RCC 7860 (cell line): ENCODE data around the gene TUBA1A.
"Not testable (repeated sequence)": the region's sequence is repeated elsewhere in the genome, so short reads cannot be mapped to it uniquely, and the experiment has no call there.

Experiments
- DNase-seq: peaks from one replicate; pipeline ENCODE4 v3.0.0-alpha.2; 2015; ENCODE audit warnings: low spot score
- FAIRE-seq: peaks from 2 replicates; lab custom pipeline; 2012; peaks lifted over from hg19 to GRCh38; lab: Jason Lieb, UNC

Gene TUBA1A

GRCh38 chr12:49188916-49189367 lies at the start of gene TUBA1A:
Gene TUBA1A (minus strand): TSS chr12:49189080. CDS start chr12:49188979, 101 bp downstream.
- FAIRE-seq (no peak), DNase-seq (peak; percentile 42)

GRCh38 chr12:49236423-49236822 lies 47.5 kb upstream of the TUBA1A start:
- DNase-seq (no peak), FAIRE-seq (no peak)

GRCh38 chr12:49233842-49234526 lies 45.1 kb upstream of the TUBA1A start:
- no peak for FAIRE-seq
- no peak for DNase-seq

- DNase-seq, result no peak
- FAIRE-seq, result no peak
Measured at GRCh38 chr12:49232940-49233841, 44.3 kb upstream of the TUBA1A start.

- DNase-seq (no peak), FAIRE-seq (no peak)
Measured at GRCh38 chr12:49231878-49232655, 43.2 kb upstream of the TUBA1A start.

GRCh38 chr12:49230805-49231194 lies 41.9 kb upstream of the TUBA1A start:
- DNase-seq (no peak), FAIRE-seq (no peak)

- FAIRE-seq (no peak), DNase-seq (no peak)
Measured at GRCh38 chr12:49230176-49230804, 41.4 kb upstream of the TUBA1A start.

GRCh38 chr12:49228653-49229052 lies 39.8 kb upstream of the TUBA1A start:
- FAIRE-seq (no peak), DNase-seq (no peak)

GRCh38 chr12:49227713-49228112 lies 38.8 kb upstream of the TUBA1A start:
- DNase-seq (no peak), FAIRE-seq (no peak)

- FAIRE-seq, result no peak
- DNase-seq, result no peak
Measured at GRCh38 chr12:49225576-49226166, 36.8 kb upstream of the TUBA1A start.

GRCh38 chr12:49223590-49224369 lies 34.9 kb upstream of the TUBA1A start:
- FAIRE-seq (no peak), DNase-seq (no peak)

- DNase-seq, result no peak
- no peak for FAIRE-seq
Measured at GRCh38 chr12:49223122-49223521, 34.2 kb upstream of the TUBA1A start.

GRCh38 chr12:49220972-49221371 lies 32.1 kb upstream of the TUBA1A start:
- DNase-seq (no peak), FAIRE-seq (no peak)

GRCh38 chr12:49219417-49220026 lies 30.6 kb upstream of the TUBA1A start:
- FAIRE-seq (no peak), DNase-seq (no peak)

GRCh38 chr12:49212572-49212971 lies 23.7 kb upstream of the TUBA1A start:
- DNase-seq (no peak), FAIRE-seq (no peak)

- not testable (repeated sequence) for FAIRE-seq, DNase-seq
Measured at GRCh38 chr12:49210703-49211102, 21.8 kb upstream of the TUBA1A start.

GRCh38 chr12:49208676-49209075 lies 19.8 kb upstream of the TUBA1A start:
- FAIRE-seq, result no peak
- DNase-seq, result no peak

- no peak for FAIRE-seq
- DNase-seq, result no peak
Measured at GRCh38 chr12:49208146-49208545, 19.3 kb upstream of the TUBA1A start.

- no peak for DNase-seq
- FAIRE-seq, result no peak
Measured at GRCh38 chr12:49206389-49206788, 17.5 kb upstream of the TUBA1A start.
